ENCODE data around the gene SERPINA1. TPM values are rescaled to one million over a fixed set of nuclear protein-coding genes. Genes with fewer than 3 reads are reported as not detected.

Gene SERPINA1
- total RNA-seq, 1 experiment from 2014 or later, result not detected

DNA sequence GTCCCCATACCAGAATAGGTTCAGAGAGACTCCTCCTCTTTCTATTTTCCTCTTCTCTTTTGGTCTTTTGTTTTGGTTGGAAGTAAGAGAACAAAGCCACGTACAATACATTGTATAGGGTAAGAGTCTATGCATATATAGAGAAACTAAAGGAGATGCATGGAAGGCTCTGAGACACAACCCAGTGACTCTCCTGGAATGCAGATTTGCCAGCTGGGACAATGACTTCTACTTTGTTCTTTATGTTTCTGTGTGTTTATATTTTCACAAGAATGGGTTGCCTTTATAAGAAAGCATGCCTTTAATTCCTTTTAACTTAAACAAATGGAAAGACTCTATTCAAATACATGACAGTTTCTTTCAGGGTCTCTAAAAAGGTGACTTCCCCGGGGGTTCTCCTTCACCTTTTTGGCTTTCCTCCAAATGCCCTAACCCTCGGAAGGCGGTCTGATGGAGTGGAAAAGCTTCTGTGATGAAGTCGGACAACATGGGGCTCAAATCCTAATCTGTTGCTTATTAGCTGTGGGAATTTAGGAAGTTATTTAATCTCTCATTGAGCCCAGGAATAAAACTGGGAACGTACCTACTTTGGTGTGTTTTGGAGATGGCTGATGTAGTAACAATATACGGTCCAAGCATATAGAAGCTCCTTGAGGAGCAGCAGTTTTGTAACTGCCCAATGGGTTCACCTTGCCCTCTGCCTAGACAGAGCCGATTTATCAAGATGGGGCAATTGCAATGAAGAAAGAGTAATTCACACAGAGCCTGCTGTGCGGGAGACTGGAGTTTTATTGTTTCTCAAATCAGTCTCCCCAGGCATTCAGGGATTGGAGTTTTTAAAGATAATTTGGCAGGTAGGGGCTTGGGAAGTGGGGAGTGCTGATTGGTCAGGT is 9.1 kb upstream of the SERPINA1 start:
- Histone ChIP-seq H3K79me2 (ENCODE audit: insufficient read depth, low read length) (no peaks in the 10 kb centered on the region), H3K14ac (ENCODE audit: insufficient read depth, low read length) (no peak overlapping the region), H2AFZ (ENCODE audit: low read length) (no peak overlapping the region), H3K27ac (ENCODE audit: insufficient read length, low read depth, low read length) (no peak overlapping the region), H4K8ac (replicated peaks; ENCODE audit: insufficient read length, low read depth, low read length) (no peak overlapping the region), H3K56ac (ENCODE audit: insufficient read length, low read depth, low read length) (no peak overlapping the region), H4K91ac (ENCODE audit: insufficient read length, low read depth, low read length) (no peak overlapping the region), H3K4me1 (ENCODE audit: insufficient read depth, low read length) (peaks cover 14% of the 10 kb centered on the region), H3T11ph (ENCODE audit: low read length) (no peak overlapping the region), H3K9me3 (ENCODE audit: control insufficient read depth, low read depth, low read length) (no peaks in the 10 kb centered on the region), H4K5ac (ENCODE audit: insufficient read length, low read depth, low read length) (no peak overlapping the region), H4K20me1 (ENCODE audit: control insufficient read depth, insufficient read depth, insufficient read length) (no peaks in the 10 kb centered on the region), H3K4me2 (ENCODE audit: insufficient read depth, insufficient read length, low read length) (peak overlapping the region; percentile 58), H2BK15ac (ENCODE audit: low read depth, low read length) (no peak overlapping the region), H3K4ac (ENCODE audit: low read depth, low read length) (no peak overlapping the region), H2BK20ac (ENCODE audit: low read depth, low read length, poor library complexity, severe bottlenecking) (no peak overlapping the region), H2BK12ac (ENCODE audit: insufficient read length, low read depth, low read length) (no peak overlapping the region), H2BK5ac (ENCODE audit: insufficient read length, low read length) (no peak overlapping the region), H3K23me2 (ENCODE audit: insufficient read length, low read depth, low read length, poor library complexity, severe bottlenecking) (no peaks in the 10 kb centered on the region), H3K27me3 (ENCODE audit: insufficient read depth, low read length) (no peaks in the 10 kb centered on the region), H3K23ac (ENCODE audit: insufficient read length, low read depth, low read length) (no peak overlapping the region), H2AK5ac (ENCODE audit: insufficient read length, low read length) (no peak overlapping the region), H3K9ac (ENCODE audit: extremely low read depth, insufficient read length, low read length) (no peak overlapping the region), H3K18ac (ENCODE audit: insufficient read length, low read depth, low read length) (no peak overlapping the region), H2BK120ac (ENCODE audit: low read depth, low read length, poor library complexity, severe bottlenecking) (no peak overlapping the region), H3K79me1 (ENCODE audit: insufficient read depth, low read depth, low read length, poor library complexity, severe bottlenecking) (no peaks in the 10 kb centered on the region)
- Mint-ChIP-seq H3K27ac (peak overlapping the region; percentile 17 to 88 (median 26); a peak in 5 of 7 replicates), H3K4me1 (peaks cover 62 to 64% of the 10 kb centered on the region in 2 experiments), H3K9me3 (no peaks in the 10 kb centered on the region; a peak in 1 of 5 replicates), H3K4me3 (peak overlapping the region; percentile 30 to 56), H3K36me3 (ENCODE audit: insufficient read depth in 1 of 3, low read depth in 3 of 3) (no peaks in the 10 kb centered on the region; a peak in 1 of 7 replicates), H3K27me3 (ENCODE audit: low read depth) (peaks cover 19% of the 10 kb centered on the region)
- TF ChIP-seq, protein P1, sequence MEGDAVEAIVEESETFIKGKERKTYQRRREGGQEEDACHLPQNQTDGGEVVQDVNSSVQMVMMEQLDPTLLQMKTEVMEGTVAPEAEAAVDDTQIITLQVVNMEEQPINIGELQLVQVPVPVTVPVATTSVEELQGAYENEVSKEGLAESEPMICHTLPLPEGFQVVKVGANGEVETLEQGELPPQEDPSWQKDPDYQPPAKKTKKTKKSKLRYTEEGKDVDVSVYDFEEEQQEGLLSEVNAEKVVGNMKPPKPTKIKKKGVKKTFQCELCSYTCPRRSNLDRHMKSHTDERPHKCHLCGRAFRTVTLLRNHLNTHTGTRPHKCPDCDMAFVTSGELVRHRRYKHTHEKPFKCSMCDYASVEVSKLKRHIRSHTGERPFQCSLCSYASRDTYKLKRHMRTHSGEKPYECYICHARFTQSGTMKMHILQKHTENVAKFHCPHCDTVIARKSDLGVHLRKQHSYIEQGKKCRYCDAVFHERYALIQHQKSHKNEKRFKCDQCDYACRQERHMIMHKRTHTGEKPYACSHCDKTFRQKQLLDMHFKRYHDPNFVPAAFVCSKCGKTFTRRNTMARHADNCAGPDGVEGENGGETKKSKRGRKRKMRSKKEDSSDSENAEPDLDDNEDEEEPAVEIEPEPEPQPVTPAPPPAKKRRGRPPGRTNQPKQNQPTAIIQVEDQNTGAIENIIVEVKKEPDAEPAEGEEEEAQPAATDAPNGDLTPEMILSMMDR (conservative IDR thresholded peaks at IDR 0.05), result no peak
- no peak for DNase-seq
- WGBS (ENCODE audit: extremely low coverage, insufficient read length, low lambda C conversion rate), result no CpG with 5 or more reads among the region's 9 CpGs

All from H9 (cell line).